SK-N-SH (cell line): ENCODE results near the gene GNG12.

Experiments used
- CHD2 ChIP-seq: fragments of 150-350 bp; IDR thresholded peaks from 2 replicates; pipeline ENCODE4 v1.6.1; 2018; ENCODE audit warnings: low read length; ENCODE audit not compliant: partially characterized antibody
- ELF1 ChIP-seq: IDR thresholded peaks from 2 replicates; pipeline ENCODE4 v1.4.0; 2012
- RCOR1 ChIP-seq: fragments of 150-350 bp; IDR thresholded peaks from 2 replicates; pipeline ENCODE4 v1.6.1; 2017; ENCODE audit warnings: antibody characterized with exemption, low read length
- RFX5 ChIP-seq: IDR thresholded peaks from 2 replicates; pipeline ENCODE4 v1.6.1; 2012; ENCODE audit warnings: mild to moderate bottlenecking, improper control_type of control experiment, low read length
- SIN3A ChIP-seq: IDR thresholded peaks from 2 replicates; pipeline ENCODE4 v1.6.1; 2012; ENCODE audit warnings: low read depth, mild to moderate bottlenecking, low read length, moderate library complexity, borderline replicate concordance
- SMC3 ChIP-seq: IDR thresholded peaks from 2 replicates; pipeline ENCODE4 v1.6.1; 2012; ENCODE audit warnings: low read depth, low read length, improper control_type of control experiment
- TAF1 ChIP-seq: IDR thresholded peaks from 2 replicates; pipeline ENCODE4 v1.6.1; 2012; ENCODE audit warnings: low read depth, mild to moderate bottlenecking, low read length, moderate library complexity, borderline replicate concordance
- TF ChIP-seq, protein P1 (sequence below): fragments of 200-600 bp; sonication (generic); IDR thresholded peaks from 2 replicates; pipeline ENCODE4 v1.6.1; 2017; ENCODE audit warnings: antibody characterized with exemption, mild to moderate bottlenecking, moderate library complexity
- TF ChIP-seq, protein P2 (sequence below): IDR thresholded peaks from 2 replicates; pipeline ENCODE4; 2012
- TF ChIP-seq, protein P3 (sequence below): IDR thresholded peaks from 2 replicates; pipeline ENCODE4 v1.6.1; 2012; ENCODE audit warnings: mild to moderate bottlenecking, low read depth, low read length, moderate library complexity
- TF ChIP-seq, protein P4 (sequence below): IDR thresholded peaks from 2 replicates; pipeline ENCODE4 v1.4.0; 2012; ENCODE audit warnings: low read depth, borderline replicate concordance

DNA sequence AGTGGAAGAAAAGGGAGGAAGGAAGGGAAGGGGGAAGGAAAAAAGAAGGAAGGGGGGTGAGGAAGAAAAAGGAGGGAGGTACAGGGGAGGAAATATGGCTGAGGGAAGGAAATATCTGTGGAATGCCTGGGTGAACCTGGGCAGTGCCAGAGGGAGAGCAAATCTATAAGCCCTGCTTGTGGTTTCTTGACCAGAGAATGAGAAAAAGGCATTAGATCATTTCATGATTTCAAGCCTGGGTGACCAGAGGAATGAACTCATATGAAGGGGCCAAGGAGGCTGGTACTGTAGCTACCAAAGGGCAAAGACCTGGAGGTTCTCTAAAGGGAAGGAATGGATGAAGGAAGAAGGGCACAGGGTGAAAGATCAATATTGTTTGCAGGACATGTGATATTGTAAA lies 31.4 kb downstream of the GNG12 start:
- TF ChIP-seq CHD2 (no peak), TAF1 (no peak), RFX5 (no peak), SMC3 (no peak), RCOR1 (no peak), ELF1 (no peak), SIN3A (no peak)
- TF ChIP-seq, protein P1, sequence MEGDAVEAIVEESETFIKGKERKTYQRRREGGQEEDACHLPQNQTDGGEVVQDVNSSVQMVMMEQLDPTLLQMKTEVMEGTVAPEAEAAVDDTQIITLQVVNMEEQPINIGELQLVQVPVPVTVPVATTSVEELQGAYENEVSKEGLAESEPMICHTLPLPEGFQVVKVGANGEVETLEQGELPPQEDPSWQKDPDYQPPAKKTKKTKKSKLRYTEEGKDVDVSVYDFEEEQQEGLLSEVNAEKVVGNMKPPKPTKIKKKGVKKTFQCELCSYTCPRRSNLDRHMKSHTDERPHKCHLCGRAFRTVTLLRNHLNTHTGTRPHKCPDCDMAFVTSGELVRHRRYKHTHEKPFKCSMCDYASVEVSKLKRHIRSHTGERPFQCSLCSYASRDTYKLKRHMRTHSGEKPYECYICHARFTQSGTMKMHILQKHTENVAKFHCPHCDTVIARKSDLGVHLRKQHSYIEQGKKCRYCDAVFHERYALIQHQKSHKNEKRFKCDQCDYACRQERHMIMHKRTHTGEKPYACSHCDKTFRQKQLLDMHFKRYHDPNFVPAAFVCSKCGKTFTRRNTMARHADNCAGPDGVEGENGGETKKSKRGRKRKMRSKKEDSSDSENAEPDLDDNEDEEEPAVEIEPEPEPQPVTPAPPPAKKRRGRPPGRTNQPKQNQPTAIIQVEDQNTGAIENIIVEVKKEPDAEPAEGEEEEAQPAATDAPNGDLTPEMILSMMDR = no peak
- TF ChIP-seq, protein P2, sequence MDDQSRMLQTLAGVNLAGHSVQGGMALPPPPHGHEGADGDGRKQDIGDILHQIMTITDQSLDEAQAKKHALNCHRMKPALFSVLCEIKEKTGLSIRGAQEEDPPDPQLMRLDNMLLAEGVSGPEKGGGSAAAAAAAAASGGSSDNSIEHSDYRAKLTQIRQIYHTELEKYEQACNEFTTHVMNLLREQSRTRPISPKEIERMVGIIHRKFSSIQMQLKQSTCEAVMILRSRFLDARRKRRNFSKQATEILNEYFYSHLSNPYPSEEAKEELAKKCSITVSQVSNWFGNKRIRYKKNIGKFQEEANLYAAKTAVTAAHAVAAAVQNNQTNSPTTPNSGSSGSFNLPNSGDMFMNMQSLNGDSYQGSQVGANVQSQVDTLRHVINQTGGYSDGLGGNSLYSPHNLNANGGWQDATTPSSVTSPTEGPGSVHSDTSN = no peak
- TF ChIP-seq, protein P3, sequence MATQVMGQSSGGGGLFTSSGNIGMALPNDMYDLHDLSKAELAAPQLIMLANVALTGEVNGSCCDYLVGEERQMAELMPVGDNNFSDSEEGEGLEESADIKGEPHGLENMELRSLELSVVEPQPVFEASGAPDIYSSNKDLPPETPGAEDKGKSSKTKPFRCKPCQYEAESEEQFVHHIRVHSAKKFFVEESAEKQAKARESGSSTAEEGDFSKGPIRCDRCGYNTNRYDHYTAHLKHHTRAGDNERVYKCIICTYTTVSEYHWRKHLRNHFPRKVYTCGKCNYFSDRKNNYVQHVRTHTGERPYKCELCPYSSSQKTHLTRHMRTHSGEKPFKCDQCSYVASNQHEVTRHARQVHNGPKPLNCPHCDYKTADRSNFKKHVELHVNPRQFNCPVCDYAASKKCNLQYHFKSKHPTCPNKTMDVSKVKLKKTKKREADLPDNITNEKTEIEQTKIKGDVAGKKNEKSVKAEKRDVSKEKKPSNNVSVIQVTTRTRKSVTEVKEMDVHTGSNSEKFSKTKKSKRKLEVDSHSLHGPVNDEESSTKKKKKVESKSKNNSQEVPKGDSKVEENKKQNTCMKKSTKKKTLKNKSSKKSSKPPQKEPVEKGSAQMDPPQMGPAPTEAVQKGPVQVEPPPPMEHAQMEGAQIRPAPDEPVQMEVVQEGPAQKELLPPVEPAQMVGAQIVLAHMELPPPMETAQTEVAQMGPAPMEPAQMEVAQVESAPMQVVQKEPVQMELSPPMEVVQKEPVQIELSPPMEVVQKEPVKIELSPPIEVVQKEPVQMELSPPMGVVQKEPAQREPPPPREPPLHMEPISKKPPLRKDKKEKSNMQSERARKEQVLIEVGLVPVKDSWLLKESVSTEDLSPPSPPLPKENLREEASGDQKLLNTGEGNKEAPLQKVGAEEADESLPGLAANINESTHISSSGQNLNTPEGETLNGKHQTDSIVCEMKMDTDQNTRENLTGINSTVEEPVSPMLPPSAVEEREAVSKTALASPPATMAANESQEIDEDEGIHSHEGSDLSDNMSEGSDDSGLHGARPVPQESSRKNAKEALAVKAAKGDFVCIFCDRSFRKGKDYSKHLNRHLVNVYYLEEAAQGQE = no peak
- TF ChIP-seq, protein P4, sequence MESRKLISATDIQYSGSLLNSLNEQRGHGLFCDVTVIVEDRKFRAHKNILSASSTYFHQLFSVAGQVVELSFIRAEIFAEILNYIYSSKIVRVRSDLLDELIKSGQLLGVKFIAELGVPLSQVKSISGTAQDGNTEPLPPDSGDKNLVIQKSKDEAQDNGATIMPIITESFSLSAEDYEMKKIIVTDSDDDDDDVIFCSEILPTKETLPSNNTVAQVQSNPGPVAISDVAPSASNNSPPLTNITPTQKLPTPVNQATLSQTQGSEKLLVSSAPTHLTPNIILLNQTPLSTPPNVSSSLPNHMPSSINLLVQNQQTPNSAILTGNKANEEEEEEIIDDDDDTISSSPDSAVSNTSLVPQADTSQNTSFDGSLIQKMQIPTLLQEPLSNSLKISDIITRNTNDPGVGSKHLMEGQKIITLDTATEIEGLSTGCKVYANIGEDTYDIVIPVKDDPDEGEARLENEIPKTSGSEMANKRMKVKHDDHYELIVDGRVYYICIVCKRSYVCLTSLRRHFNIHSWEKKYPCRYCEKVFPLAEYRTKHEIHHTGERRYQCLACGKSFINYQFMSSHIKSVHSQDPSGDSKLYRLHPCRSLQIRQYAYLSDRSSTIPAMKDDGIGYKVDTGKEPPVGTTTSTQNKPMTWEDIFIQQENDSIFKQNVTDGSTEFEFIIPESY = no peak
